Breast epithelium (tissue), 4 donors: ENCODE results near the gene FAM180A. TPM values are rescaled to one million over a fixed set of nuclear protein-coding genes. Genes with fewer than 3 reads are reported as not detected.

Experiments
- DNase-seq, 2 donors: peaks; one replicate each; pipeline ENCODE4 v3.0.0-alpha.2; 2019; ENCODE audit warnings: low spot score in 2 of 2
- H3K27ac ChIP-seq, 2 donors: fragments of 200-600 bp; sonication (generic) in 1 of 2; one replicate each; pipeline ENCODE4 v1.5.1; 2016 to 2019; ENCODE audit warnings: mild to moderate bottlenecking in 1 of 2
- H3K27me3 ChIP-seq, 2 donors: fragments of 200-600 bp; sonication (generic) in 1 of 2; one replicate each; pipeline versions ENCODE4 v1.5.1 to v1.6.0; 2017 to 2019; ENCODE audit warnings: control low read depth in 1 of 2, mild to moderate bottlenecking in 1 of 2
- H3K36me3 ChIP-seq: fragments of 200-600 bp; one replicate; pipeline ENCODE4 v1.5.1; 2019
- H3K4me1 ChIP-seq, 2 donors: fragments of 200-600 bp; sonication (generic); one replicate each; pipeline ENCODE4 v1.5.1; 2016 to 2019; ENCODE audit warnings: control low read depth in 1 of 2
- H3K4me3 ChIP-seq, 3 donors: fragments of 200-600 bp; sonication (generic); 1 replicate in 2 of 3; 2 replicates in 1 of 3; pipeline ENCODE4 v1.5.1; 2016 to 2019; ENCODE audit warnings: mild to moderate bottlenecking in 3 of 3, moderate library complexity in 2 of 3
- H3K9me3 ChIP-seq, 2 donors: fragments of 200-600 bp; sonication (generic) in 1 of 2; one replicate each; pipeline ENCODE4 v1.5.1; 2016 to 2019; ENCODE audit warnings: control low read depth in 1 of 2
- POLR2A ChIP-seq: fragments of 450-650 bp; IDR thresholded peaks from one replicate; pipeline ENCODE4 v1.6.1; 2016; ENCODE audit warnings: antibody characterized with exemption, mild to moderate bottlenecking, moderate library complexity
- POLR2AphosphoS5 ChIP-seq, 3 donors: sonication (generic); formaldehyde crosslinking; IDR thresholded peaks; one replicate each; pipeline ENCODE4 v1.6.1; 2017; ENCODE audit warnings: antibody characterized with exemption in 3 of 3
- intact Hi-C: fragments of 100-400 bp; cut with DNase I; formaldehyde crosslinking; loops from one replicate; pipeline ENCODE4 v1.15.1; 2023; ENCODE audit warnings: low total_unique reads
- total RNA-seq, 3 donors: library from RNA; depleted of rRNA; stranded (reverse); fragments of >200 nt; gene quantifications; one replicate each; pipeline ENCODE4 v1.1.0, GENCODE V29; 2016
- TF ChIP-seq, protein P1 (sequence below), 3 donors: fragments of 450-650 bp; IDR thresholded peaks; one replicate each; pipeline ENCODE4 v1.5.1; 2016 to 2017; ENCODE audit warnings: antibody characterized with exemption in 3 of 3, mild to moderate bottlenecking in 3 of 3, moderate library complexity in 3 of 3

The FAM180A gene
- total RNA-seq, 3 donors from 2014 or later, result 5.2 to 11.9 (median 9.1) TPM

DNA sequence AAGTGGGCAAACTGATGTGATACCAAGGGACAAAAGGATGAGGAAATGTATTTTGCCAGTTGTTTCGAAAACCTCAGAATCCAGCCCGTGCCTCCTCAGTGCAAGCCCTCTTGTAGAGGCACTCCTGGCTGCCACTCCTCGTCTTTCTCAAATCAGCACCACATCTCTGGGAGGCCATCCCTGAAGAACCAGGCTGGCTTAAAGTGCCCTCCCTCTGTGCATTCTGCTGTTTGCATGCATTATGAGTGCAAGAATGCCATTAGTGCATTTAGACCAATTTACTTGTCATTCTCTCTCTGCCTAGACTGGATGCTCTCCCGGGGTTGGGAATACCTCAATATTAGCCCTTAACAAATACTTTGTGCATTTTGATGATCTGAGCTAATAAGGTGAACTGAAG is 19.9 kb upstream of the FAM180A start:
- intact Hi-C loops, result no loop called here
- peak overlapping the region; percentile 65 to 86 for H3K27ac ChIP-seq
- H3K36me3 ChIP-seq, result no peaks in the 10 kb centered on the region
- no peak for DNase-seq
- no peaks in the 10 kb centered on the region for H3K4me1 ChIP-seq
- no peaks in the 10 kb centered on the region for H3K27me3 ChIP-seq
- no peak for TF ChIP-seq POLR2A
- TF ChIP-seq, protein P1, sequence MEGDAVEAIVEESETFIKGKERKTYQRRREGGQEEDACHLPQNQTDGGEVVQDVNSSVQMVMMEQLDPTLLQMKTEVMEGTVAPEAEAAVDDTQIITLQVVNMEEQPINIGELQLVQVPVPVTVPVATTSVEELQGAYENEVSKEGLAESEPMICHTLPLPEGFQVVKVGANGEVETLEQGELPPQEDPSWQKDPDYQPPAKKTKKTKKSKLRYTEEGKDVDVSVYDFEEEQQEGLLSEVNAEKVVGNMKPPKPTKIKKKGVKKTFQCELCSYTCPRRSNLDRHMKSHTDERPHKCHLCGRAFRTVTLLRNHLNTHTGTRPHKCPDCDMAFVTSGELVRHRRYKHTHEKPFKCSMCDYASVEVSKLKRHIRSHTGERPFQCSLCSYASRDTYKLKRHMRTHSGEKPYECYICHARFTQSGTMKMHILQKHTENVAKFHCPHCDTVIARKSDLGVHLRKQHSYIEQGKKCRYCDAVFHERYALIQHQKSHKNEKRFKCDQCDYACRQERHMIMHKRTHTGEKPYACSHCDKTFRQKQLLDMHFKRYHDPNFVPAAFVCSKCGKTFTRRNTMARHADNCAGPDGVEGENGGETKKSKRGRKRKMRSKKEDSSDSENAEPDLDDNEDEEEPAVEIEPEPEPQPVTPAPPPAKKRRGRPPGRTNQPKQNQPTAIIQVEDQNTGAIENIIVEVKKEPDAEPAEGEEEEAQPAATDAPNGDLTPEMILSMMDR (IDR thresholded peaks at IDR 0.05), result no peak
- TF ChIP-seq POLR2AphosphoS5 (IDR thresholded peaks at IDR 0.05), result no peak
- H3K4me3 ChIP-seq, result no peak overlapping the region
- no peaks in the 10 kb centered on the region for H3K9me3 ChIP-seq

DNA sequence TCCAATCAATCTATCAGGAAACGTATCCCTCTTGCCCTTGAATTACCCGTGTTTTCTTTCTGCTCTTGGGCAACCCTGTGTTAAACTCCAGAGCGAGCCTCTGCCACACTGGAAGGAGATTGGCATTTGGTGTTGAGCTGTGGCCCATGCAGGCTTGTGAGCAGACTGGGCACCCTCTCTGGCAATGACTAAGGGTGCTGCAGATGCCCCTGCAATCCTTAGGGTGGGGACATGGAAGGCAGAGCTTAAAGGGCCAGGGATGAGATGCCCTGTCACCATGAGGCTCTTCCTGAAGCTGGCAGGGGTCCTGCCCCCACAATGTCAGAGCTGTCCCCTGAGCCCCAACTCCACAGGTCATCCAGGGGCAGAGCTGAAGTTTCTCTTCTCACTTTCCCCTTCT is 19.5 kb upstream of the FAM180A start:
- no peak for DNase-seq
- intact Hi-C loops, result no loop called here
- H3K27ac ChIP-seq, result peak overlapping the region; percentile 65 to 86

DNA sequence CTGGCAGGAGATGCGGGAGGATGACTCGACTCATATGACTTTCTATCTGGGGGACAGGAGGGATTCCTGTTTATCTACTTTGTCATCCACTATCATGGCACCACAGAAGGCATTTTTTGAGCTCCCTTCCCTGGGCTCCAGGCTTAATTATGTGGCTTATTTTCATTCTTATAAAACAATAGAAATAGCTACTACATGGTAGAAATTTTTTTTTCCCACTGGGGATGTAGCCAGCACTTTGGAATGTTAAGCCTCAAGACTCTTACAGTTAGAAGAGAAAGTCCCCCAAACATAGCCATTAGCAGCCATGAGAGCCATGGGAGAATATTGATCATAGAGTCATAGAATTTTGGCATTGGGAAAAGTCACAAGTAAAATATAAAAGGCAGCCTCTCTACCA is 14.6 kb upstream of the FAM180A start:
- Histone ChIP-seq H3K27ac (peak overlapping the region; percentile 82 to 89), H3K27me3 (no peaks in the 10 kb centered on the region), H3K4me1 (no peaks in the 10 kb centered on the region), H3K9me3 (no peaks in the 10 kb centered on the region), H3K36me3 (no peaks in the 10 kb centered on the region), H3K4me3 (no peak overlapping the region)
- no peak for DNase-seq
- intact Hi-C loops, result no loop called here
- no peak for TF ChIP-seq POLR2A
- no peak for TF ChIP-seq POLR2AphosphoS5 (IDR thresholded peaks at IDR 0.05)
- TF ChIP-seq, protein P1 (IDR thresholded peaks at IDR 0.05), result no peak

More for the DNA sequence above, 19.5 kb upstream of the FAM180A start:
- H3K4me1 ChIP-seq, result no peaks in the 10 kb centered on the region
- no peaks in the 10 kb centered on the region for H3K27me3 ChIP-seq
- no peaks in the 10 kb centered on the region for H3K36me3 ChIP-seq
- TF ChIP-seq, protein P1 (IDR thresholded peaks at IDR 0.05), result no peak
- TF ChIP-seq POLR2A, result no peak
- TF ChIP-seq POLR2AphosphoS5 (IDR thresholded peaks at IDR 0.05), result no peak
- H3K4me3 ChIP-seq, result no peak overlapping the region
- no peaks in the 10 kb centered on the region for H3K9me3 ChIP-seq

DNA sequence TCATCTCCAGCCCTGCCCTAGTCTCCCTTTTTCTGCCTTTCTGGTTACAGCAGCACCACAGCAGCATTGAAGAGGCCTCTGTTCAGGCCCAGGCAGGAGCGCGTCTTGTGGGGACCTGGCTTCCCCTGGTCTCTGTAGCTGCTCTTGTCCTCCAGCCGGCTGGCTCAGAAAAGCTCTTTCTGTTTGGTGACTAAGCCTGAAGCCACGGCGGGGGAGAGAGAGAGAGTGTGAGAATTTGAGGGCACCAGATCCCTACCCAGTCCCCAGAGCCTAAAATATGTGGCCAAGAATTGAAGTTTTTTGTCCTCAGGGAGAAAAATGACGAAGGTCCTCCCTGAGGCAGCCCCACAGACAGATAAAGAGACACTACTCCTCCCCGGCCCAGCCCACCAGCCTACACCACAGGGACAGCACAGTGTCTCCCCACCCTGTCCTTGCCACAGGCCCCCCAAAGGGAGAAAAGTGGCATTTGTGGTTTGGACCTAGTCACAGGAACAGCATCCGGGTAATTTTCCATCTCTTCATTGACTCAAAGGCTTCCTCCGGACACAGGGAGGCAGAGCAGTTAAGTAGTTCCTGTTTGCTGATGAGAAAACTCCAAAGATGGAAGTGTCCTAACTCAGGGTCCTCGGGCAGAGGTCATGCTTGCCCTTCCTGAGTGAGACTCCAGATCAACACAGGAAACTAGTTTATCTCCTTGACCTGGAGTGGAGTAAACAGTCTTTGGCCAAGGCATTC is 13.3 kb upstream of the FAM180A start:
- TF ChIP-seq, protein P1 (IDR thresholded peaks at IDR 0.05), result no peak
- TF ChIP-seq POLR2A (no peak), POLR2AphosphoS5 (IDR thresholded peaks at IDR 0.05) (no peak)
- intact Hi-C loops, result no loop called here
- Histone ChIP-seq H3K36me3 (no peaks in the 10 kb centered on the region), H3K27ac (peak overlapping the region; percentile 82 to 89), H3K4me3 (no peak overlapping the region), H3K4me1 (no peaks in the 10 kb centered on the region), H3K9me3 (no peaks in the 10 kb centered on the region), H3K27me3 (no peaks in the 10 kb centered on the region)
- DNase-seq, result peak in 1 of 2 donors; percentile 80

DNA sequence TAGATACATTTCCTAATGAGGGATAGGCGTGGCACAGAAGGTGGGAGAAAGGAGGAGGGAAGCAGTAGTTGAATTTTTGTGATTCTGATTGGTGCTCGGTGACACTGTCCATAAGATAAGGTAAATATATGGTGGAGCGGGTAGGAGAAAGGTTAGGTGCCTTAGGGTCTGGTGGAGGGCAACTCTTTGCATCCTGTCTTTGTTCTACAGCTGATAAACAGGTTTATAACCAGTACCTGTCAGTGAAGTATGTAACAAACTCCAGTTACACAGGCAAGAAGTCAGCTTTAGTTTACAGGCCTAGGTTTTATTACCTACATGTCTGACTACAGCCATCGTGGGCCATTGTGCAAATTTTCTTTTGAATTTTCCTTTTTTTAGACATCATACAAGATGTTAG is 10.9 kb upstream of the FAM180A start:
- peak overlapping the region; percentile 91 to 94 for H3K27ac ChIP-seq
- TF ChIP-seq, protein P1 (IDR thresholded peaks at IDR 0.05), result no peak
- TF ChIP-seq POLR2AphosphoS5 (IDR thresholded peaks at IDR 0.05) (no peak), POLR2A (no peak)

More for the DNA sequence above, 10.9 kb upstream of the FAM180A start:
- Histone ChIP-seq H3K4me1 (no peaks in the 10 kb centered on the region), H3K36me3 (no peaks in the 10 kb centered on the region), H3K27me3 (no peaks in the 10 kb centered on the region), H3K4me3 (no peak overlapping the region), H3K9me3 (no peaks in the 10 kb centered on the region)
- no peak for DNase-seq
- intact Hi-C loops, result no loop called here
